GM21528 (cell line): Measurements from ENCODE around the gene WDR37.

ENCODE experiments used
- ATAC-seq: cut with Tn5 transposase; IDR thresholded peaks from one replicate; pipeline ENCODE4 v1.9.1; 2021; ENCODE audit warnings: mild to moderate bottlenecking, moderate library complexity; ENCODE audit not compliant: unreplicated experiment, low FRiP score

WDR37 gene

GRCh38 chr10:1180071-1180730 lies 124.0 kb downstream of the WDR37 start:
- no peak for ATAC-seq

- ATAC-seq: no peak
Measured at GRCh38 chr10:1180836-1181235, 124.7 kb downstream of the WDR37 start.
